Activated T-cell treated with anti-CD3 and anti-CD28 coated beads for 24 hours (primary cell): ENCODE measurements around the gene MYO18A.

ENCODE experiments used
- DNase-seq: peaks from one replicate; pipeline ENCODE4 v3.0.0-alpha.2; 2020; ENCODE audit warnings: low read depth

The MYO18A gene

DNA sequence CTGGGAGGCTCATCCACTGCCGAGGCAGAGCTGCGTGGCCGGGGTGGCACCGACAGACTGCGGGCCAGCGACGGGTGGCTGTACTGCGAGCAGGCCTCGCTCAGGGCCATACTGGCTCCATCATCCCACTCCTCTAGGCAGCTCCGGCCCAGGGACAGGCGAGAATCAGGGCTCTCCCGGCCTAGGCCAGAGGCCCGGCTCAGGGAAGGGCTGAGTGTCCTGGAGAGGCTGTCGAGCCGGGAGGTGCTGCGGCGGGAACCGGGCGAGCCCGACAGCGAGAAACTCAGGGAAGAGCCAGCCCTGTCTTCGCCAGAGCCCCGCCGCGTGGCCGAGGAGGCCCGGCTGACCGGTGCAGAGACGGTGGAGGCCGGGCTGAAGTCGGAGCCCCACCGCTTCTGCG lies 99.9 kb downstream of the MYO18A start:
- DNase-seq, result no peak

DNA sequence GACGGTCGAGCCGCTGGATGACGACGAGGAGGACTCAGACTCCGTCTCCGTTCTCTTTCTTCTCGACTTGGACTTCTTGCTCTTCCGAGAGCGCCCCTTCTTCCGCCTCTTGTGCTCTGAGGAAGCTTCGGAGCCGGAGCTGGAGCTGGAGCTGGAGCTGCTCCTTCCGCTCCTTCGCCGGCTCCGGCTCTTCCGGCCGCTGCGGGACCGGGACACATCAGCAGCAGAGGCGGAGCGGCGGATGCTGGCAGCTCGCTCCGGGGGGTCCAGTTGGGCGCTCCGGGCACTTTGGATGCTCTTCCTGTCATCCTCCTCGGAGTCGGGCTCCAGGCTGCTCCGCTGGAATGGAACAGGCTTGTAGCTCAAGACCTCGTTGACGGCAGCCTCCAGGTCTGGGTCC lies 100.3 kb downstream of the MYO18A start:
- DNase-seq, result no peak

DNA sequence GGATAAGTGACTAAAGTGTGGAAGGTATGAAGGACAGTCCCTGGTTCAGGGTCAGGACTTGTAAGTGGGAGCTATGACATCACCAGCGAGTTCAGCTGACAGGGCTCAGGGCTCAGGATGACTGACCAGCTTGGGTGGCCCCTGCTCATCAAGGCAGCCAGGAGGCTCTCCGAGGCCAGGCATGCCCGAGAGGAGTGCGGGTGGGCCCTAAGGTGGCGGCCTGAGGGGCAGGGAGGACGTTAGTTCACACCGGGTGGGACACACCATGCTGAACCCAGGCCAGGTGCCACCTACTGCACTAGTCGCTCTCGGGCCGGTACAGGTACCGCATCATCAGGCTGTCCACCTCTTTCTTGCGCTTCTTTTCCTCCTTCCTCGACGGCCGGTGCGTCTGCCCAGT lies 100.8 kb downstream of the MYO18A start:
- DNase-seq, result no peak

DNA sequence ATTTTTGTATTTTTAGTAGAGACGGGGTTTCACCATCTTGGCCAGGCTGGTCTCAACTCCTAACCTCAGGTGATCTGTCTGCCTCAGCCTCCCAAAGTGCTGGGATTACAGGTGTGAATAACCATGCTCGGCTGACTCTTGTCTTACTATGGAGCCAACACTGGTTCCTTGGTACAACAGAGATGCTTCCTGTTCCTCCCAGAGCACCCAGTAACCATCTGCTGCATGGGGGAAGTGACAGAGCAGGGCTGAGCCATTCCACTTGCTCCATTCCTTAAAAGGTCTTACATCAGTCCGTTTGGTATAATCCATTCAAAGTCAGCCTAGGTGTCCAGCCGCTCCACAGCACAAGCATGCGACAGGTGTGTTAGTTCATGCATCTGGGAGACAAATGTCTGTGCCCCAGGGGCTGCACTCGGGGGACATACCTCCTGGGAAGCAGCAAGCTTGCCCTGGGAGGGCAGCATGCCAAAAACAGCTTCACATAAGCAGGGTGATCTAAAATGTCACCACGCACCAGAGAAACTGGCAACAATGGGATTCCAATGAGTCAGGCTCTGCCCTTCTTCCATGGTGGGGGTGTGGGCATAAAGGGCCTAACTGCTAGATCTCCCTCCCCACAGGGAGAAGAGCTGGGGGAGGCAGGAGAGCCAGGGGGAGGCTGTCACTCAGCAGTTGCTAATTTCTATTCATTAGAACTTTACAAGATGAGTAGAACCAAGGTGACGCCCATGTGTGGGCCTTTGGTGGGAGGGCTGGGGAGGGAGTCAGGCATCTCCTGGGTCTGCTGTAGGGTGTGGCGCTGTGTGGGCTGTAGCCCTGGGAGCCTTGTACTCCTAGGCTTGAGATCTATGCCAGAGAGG lies 101.8 kb downstream of the MYO18A start:
- no peak for DNase-seq

DNA sequence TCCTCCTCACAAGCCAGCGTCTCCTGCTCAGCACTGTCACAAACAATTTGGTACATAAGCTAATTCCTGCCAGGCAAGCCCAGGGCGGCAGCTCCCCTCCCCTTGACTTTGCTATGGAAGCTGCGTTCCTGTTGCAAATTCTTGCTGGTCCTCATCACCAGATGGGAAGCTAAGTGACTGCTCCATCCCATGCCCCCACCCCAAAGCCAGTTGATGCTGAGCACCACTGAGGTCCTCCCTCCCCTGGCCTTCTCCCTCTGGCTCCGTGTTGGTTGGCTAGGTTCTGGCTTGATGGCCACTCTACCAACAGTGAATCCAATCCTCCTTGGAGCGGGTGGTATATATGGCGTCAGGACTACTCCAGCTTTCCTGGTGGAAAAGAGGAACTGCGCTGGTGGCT lies 102.9 kb downstream of the MYO18A start:
- DNase-seq, result no peak

DNA sequence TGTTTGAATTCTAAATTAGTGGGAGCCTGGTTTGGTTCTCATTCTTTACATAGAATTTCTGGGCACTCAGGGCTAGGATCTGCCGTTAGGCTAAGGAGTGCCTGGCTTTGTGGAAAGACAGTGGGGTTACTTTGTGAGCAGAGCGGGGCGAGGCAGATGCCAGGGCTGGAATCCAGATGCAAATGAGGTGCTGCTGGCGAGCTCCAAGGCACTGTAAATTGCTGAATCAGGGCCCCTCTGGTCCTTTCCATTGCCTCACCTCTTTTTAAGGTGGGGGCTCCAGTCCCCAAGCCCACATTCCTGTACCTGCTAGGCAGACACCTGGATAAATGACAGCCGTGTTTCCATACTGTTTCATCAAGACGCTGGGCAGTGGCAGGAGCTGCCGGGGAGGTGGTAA lies 103.5 kb downstream of the MYO18A start:
- no peak for DNase-seq

GRCh38 chr17:29076087-29076486 lies 104.1 kb downstream of the MYO18A start:
- DNase-seq, result no peak

DNA sequence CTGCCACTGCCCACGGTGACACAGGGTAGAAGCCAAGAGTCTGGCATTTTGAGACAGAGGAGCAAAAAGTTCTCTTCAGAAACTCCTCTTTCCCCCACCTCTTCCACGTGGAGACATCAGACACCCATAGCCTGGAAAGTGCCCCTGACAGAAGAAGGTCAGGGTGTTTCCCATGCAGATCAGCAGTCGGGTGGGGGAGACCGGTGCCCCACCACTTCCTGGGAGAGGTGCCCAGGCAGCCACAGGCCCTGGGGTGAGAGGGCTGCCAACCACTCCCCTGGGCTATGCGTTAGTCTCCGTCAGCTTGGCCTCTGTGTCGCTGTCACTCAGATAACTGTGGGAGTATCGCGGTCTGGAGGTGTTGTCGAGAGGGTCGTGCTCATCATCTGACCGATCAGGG lies 105.7 kb downstream of the MYO18A start:
- no peak for DNase-seq

DNA sequence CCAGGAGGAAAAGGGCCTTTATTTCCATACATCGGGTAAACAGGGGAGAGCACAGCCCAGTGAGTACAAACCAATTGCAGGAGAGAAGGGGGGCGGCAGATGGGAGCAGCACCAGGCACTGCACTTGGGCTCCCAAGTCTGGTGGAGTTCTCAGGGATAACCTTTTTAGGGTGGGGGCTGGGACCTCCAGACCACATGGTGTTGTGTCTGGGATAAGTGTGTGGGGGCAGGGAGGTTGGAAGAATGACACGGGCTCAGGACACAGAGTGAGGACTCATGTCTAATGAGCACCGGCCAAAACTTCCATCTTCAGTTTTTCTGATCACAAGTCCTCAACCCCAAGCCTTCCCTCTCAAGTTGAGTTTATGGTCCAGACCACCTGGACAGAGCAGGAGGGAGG lies 106.7 kb downstream of the MYO18A start:
- DNase-seq, result no peak

- no peak for DNase-seq
These were observed 107.2 kb downstream of the MYO18A start for GRCh38 chr17:29073045-29073444.

- DNase-seq, result no peak
These were observed 108.9 kb downstream of the MYO18A start for GRCh38 chr17:29071303-29071702.

GRCh38 chr17:29070781-29071180 lies 109.4 kb downstream of the MYO18A start:
- DNase-seq, result no peak

DNA sequence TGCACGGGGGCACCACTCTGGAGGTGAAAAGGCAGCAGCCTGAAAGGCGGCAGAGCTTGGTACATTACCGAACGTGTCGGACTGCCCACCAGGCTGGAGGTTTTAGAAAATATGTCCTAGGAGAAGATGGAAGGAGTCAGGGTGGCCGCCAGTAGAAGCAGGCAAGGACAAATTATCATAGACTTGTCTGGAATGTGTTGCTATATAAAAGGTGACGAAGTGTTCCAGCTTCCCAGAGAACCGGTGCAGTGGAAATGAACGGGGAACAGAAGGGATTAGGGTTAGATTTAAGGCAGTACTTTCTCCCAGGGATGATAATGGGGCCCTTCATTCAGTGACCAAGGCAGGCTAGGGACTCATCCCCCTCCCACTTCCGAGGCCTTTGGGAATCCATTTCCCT lies 109.9 kb downstream of the MYO18A start:
- DNase-seq, result no peak

GRCh38 chr17:29069526-29070041 lies 110.6 kb downstream of the MYO18A start:
- DNase-seq, result no peak

DNA sequence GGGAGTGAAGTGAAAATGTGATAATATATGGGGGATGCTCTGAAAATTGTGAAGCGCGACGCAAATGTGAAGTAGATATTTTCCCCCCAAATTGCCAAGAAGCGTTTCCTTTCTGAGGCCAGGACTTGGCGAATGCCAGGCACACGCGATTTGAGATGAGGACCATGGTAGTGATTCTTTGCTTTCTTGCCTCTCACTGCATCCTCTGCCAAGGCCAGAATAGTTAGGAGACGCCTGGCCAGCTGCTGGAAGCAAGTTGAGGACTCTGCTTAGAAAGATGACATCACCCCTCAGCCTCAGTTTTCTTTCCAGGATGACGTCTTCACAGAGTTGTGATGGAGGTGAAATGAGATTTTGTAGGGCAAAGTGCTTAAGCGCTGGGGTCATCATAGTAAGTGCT lies 111.4 kb downstream of the MYO18A start:
- DNase-seq, result no peak

GRCh38 chr17:29066606-29067005 lies 113.6 kb downstream of the MYO18A start:
- no peak for DNase-seq

GRCh38 chr17:29066047-29066446 lies 114.2 kb downstream of the MYO18A start:
- no peak for DNase-seq

GRCh38 chr17:29063992-29064391 lies 116.2 kb downstream of the MYO18A start:
- no peak for DNase-seq

- no peak for DNase-seq
These were observed 118.0 kb downstream of the MYO18A start for GRCh38 chr17:29062215-29062614.

DNA sequence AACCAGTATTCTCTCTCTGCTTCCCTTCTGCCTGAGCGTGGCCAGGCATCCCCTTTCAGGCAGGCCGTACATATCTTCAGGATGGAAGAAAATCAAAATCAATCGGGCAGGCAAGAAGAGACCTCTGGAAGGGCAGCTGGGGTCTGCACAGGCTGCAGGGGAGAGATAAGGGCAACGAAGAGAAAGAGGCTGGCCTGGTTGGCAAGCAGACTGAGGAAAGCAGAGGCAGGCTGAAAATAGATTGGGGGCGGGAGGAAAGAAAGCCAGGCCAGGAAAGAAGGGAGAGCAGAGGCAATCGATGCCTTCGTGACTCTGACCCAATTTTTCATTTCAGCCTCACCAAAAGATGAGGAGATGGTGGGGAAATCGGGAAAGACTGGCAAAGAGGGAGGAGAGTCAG lies 119.2 kb downstream of the MYO18A start:
- no peak for DNase-seq

DNA sequence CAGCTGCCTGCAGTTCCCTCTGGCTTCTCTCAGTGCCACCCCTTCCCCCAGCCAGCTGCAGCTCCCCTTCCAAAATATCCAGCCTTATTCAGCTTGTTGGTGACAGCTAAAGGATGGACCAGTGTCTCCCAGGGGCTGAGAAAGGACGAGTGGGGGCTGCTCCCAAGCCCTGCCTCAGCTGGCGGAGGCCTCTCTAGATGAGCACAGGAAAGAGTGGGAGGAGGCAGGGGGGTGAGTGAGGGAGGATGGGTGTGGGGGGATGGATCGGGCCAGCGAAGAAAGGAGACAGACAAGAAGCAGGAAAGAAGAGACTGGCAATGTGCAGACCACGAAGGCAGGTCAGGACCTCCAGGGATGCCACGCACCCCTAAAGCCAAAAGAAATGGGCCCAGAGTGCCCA lies 119.7 kb downstream of the MYO18A start:
- no peak for DNase-seq

DNA sequence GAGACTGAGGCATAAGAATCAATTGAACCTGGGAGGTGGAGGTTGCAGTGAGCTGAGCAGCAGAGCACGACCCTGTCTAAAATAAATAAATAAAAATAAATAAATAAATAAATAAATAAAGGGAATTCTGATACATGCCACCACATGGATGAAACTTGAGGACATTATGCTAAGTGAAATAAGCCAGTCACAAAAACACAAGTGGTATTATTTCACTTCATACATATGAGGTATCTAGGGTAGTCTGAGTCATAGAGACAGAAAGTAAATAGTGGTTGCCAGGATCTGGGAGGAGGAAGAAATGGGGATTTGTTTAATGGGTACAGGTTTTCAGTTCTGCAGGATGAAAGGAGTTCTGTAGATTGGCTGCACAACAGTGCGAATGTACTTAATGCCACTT lies 120.9 kb downstream of the MYO18A start:
- DNase-seq, result no peak

- DNase-seq, result no peak
These were observed 121.8 kb downstream of the MYO18A start for GRCh38 chr17:29058391-29058790.

DNA sequence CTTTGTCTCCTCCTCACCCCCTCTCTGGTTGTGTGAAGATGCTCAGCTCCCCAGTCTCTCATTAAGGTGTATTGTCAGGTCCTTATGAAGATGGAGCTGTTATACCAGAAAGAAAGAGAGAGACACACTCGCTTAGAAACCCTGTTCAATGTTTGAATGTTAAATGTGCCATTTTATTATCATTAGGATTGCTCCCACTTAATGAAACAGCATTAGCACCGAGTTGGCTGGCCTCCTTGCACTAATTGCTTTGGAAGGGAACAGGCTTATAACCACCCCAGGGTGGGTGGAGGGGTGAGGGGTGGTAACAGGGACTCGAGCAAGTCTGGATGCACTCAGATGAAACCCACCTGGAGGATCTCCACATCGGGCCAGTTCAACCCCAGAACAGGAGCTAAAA lies 122.8 kb downstream of the MYO18A start:
- no peak for DNase-seq
